Measurements from ENCODE around the gene CDH23. TPM values are rescaled to one million over a fixed set of nuclear protein-coding genes. Genes with fewer than 3 reads are reported as not detected.

CDH23 gene
- total and polyA plus RNA-seq, 10 donors, result 2.0 to 19.9 (median 11.0) TPM

DNA sequence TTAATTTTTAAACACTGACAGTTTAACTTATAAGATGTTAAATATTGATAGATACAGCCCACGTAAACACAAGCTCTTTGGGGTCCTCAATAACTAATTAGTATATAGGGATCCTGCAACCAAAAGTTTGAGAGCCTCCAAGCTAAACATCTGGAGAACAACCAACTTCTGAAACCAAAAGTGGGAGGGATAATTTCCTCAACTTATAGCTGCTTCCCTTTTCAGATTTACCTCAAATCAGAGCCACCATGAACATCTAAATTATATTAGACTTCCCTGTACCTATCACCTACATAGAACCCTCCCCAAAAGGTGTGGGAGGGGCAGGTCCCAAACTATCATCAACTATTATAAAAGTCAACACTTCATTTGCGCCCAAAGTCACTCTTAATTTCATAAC lies 445.7 kb downstream of the CDH23 start:
- intact Hi-C loops (cut with DNase I; ENCODE audit: low total_unique reads), result no loop called here
- H3K4me1 ChIP-seq, result peaks cover 49 to 100% (median 96%) of the 10 kb centered on the region in 6 donors
- WGBS, 5 donors, result 62 to 86% (median 65%) methylated on average over 2 of the region's 2 CpGs

DNA sequence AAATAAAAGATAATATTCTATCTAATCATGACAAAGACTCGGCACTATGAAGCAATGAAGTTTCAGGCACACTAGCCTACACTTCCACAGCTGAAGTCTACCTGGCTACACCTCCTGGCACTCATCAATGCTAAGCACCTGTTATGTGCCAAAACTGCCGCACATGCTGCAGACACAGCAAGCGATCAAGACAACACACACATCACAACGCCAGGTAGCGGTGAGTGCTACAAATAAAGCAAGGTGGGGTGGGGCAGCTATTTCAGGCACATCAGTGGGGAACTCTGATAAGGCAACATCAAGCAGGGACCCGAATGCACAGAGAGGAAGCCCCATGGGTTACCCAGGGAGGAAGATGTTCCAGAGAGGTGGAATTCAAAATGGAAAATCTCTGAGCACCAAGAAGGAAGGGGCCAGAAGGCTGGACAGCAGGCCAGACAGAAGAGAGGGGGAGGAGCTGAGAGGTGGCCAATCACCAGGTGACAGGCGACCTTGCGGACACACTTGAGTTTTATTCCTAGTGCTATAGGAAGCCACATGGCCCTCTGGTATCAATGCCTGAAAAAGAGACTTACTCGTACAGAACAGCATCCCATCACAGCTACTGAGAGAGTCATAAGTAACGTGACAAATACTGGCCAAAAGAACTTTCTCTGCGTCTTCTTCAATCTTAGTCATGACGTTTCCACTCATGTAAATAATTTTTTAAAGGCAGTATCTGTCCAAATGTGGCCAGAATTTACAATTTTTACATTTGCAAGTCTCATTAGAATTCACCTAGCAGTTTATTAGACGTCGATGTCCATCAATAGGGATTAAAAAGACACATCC lies 446.4 kb downstream of the CDH23 start:
- WGBS, 5 donors, result 85 to 90% (median 88%) methylated on average over 14 of the region's 14 CpGs
- Histone ChIP-seq H3K27ac (peak overlapping the region in 3 of 8 donors; percentile 96 to 97 (median 97)), H3K9me3 (no peaks in the 10 kb centered on the region), H3K36me3 (peaks cover 0 to 19% (median 0%) of the 10 kb centered on the region in 6 donors), H3K4me1 (peaks cover 45 to 100% (median 96%) of the 10 kb centered on the region in 6 donors), H3K4me3 (no peak overlapping the region), H3K27me3 (replicated peaks in 1 of 7) (no peaks in the 10 kb centered on the region)
- intact Hi-C loops (cut with DNase I; ENCODE audit: low total_unique reads), result no loop called here
- TF ChIP-seq POLR2A (IDR thresholded peaks at IDR 0.05), result no peak
- TF ChIP-seq, protein P1, sequence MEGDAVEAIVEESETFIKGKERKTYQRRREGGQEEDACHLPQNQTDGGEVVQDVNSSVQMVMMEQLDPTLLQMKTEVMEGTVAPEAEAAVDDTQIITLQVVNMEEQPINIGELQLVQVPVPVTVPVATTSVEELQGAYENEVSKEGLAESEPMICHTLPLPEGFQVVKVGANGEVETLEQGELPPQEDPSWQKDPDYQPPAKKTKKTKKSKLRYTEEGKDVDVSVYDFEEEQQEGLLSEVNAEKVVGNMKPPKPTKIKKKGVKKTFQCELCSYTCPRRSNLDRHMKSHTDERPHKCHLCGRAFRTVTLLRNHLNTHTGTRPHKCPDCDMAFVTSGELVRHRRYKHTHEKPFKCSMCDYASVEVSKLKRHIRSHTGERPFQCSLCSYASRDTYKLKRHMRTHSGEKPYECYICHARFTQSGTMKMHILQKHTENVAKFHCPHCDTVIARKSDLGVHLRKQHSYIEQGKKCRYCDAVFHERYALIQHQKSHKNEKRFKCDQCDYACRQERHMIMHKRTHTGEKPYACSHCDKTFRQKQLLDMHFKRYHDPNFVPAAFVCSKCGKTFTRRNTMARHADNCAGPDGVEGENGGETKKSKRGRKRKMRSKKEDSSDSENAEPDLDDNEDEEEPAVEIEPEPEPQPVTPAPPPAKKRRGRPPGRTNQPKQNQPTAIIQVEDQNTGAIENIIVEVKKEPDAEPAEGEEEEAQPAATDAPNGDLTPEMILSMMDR (IDR thresholded peaks at IDR 0.05 in 8 of 11, conservative IDR thresholded peaks at IDR 0.05 in 3 of 11), result no peak
- no peak for TF ChIP-seq POLR2AphosphoS5 (IDR thresholded peaks at IDR 0.05)
- no peak for DNase-seq

More for the DNA sequence above, 445.7 kb downstream of the CDH23 start:
- H3K27ac ChIP-seq, result peak overlapping the region in 1 of 8 donors; percentile 97
- DNase-seq, result no peak
- no peak for TF ChIP-seq POLR2AphosphoS5 (IDR thresholded peaks at IDR 0.05)
- TF ChIP-seq, protein P1 (IDR thresholded peaks at IDR 0.05 in 8 of 11, conservative IDR thresholded peaks at IDR 0.05 in 3 of 11), result no peak
- no peak for TF ChIP-seq POLR2A (IDR thresholded peaks at IDR 0.05)
- no peak overlapping the region for H3K4me3 ChIP-seq
- H3K36me3 ChIP-seq, result peaks cover 0 to 23% (median 0%) of the 10 kb centered on the region in 6 donors
- no peaks in the 10 kb centered on the region for H3K27me3 ChIP-seq (replicated peaks in 1 of 7)
- no peaks in the 10 kb centered on the region for H3K9me3 ChIP-seq

DNA sequence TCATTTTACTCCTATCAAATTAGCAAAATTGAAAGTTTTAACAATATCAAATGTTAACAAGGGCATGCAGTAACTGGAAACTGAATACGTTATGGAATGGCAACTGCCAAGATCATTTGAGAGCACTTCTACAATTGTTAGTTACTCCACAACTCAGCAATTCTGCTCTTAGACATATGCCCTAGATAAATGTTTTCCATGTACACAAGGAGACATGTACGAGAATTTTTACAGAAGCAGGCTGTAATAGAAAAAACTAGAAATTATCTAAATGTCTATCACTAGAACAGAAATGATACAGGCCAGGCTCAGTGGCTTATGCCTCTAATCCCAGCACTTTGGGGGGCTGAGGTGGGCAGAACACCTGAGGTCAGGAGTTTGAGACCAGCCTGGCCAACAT lies 447.4 kb downstream of the CDH23 start:
- intact Hi-C loops (cut with DNase I; ENCODE audit: low total_unique reads), result no loop called here
- DNase-seq, result no peak
- Histone ChIP-seq H3K27me3 (replicated peaks in 1 of 7) (no peaks in the 10 kb centered on the region), H3K9me3 (no peaks in the 10 kb centered on the region), H3K36me3 (peaks cover 0 to 15% (median 0%) of the 10 kb centered on the region in 6 donors), H3K4me3 (no peak overlapping the region), H3K4me1 (peaks cover 39 to 100% (median 96%) of the 10 kb centered on the region in 6 donors), H3K27ac (peak overlapping the region in 4 of 8 donors; percentile 35 to 97 (median 96))
- WGBS, 5 donors, result 52 to 74% (median 67%) methylated on average over 2 of the region's 2 CpGs
- TF ChIP-seq, protein P1 (IDR thresholded peaks at IDR 0.05 in 8 of 11, conservative IDR thresholded peaks at IDR 0.05 in 3 of 11), result no peak
- TF ChIP-seq POLR2AphosphoS5 (IDR thresholded peaks at IDR 0.05) (no peak), POLR2A (IDR thresholded peaks at IDR 0.05) (no peak)

DNA sequence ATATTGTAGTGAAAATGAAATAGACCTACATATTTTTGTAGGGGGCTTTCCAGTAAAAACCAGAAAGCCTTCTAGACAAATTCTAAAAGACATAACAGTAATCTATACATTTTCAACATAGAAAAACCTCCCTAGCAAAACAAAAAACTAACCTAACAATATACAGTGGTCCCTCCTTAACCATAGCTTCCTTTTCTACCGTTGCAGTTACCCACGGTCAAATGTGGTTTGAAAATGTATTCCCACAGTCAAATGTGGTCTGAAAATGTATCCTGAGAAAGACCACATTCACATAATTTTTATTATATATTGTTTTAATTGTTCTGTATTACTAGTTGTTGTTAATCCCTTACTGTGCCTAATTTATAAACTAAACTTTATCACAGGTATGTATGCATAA lies 448.0 kb downstream of the CDH23 start:
- Histone ChIP-seq H3K36me3 (peaks cover 0 to 15% (median 0%) of the 10 kb centered on the region in 6 donors), H3K4me1 (peaks cover 33 to 100% (median 96%) of the 10 kb centered on the region in 6 donors), H3K4me3 (no peak overlapping the region), H3K27me3 (replicated peaks in 1 of 7) (no peaks in the 10 kb centered on the region), H3K9me3 (no peaks in the 10 kb centered on the region), H3K27ac (peak overlapping the region in 6 of 8 donors; percentile 24 to 97 (median 83))
- TF ChIP-seq POLR2AphosphoS5 (IDR thresholded peaks at IDR 0.05), result no peak
- TF ChIP-seq POLR2A (IDR thresholded peaks at IDR 0.05), result no peak
- TF ChIP-seq, protein P1 (IDR thresholded peaks at IDR 0.05 in 8 of 11, conservative IDR thresholded peaks at IDR 0.05 in 3 of 11), result no peak
- no peak for DNase-seq
- intact Hi-C loops (cut with DNase I; ENCODE audit: low total_unique reads), result no loop called here
- WGBS, 5 donors, result 15 to 36% (median 22%) methylated on average over 2 of the region's 2 CpGs
